Measurements from ENCODE around the gene ANTXR2.

Gene ANTXR2

DNA sequence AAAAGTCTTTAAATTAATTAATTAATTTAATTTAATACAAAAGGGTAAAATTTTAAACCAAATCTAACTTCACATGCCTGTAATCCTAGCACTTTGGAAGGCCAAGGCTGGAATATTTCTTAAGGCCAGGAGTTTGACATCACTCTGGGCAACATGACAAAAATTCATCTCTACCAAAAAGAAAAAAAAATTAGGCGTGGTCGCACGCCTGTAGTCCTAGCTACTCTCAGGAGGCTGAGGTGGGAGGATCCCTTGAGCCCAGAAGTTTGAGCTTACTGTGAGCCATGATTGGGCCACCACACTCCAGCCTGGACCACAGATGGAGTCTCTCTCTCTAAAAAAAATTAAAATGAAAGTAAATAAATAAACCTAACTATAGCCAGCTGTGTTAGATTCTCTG, 39.2 kb upstream of the ANTXR2 start:
- DNase-seq (ENCODE audit: low spot score), result no peak
- POLR2A ChIA-PET (ENCODE audit: low non-redundant PET), result no interaction called here
- CTCF ChIA-PET, result no interaction called here
- TF ChIP-seq, protein P1, sequence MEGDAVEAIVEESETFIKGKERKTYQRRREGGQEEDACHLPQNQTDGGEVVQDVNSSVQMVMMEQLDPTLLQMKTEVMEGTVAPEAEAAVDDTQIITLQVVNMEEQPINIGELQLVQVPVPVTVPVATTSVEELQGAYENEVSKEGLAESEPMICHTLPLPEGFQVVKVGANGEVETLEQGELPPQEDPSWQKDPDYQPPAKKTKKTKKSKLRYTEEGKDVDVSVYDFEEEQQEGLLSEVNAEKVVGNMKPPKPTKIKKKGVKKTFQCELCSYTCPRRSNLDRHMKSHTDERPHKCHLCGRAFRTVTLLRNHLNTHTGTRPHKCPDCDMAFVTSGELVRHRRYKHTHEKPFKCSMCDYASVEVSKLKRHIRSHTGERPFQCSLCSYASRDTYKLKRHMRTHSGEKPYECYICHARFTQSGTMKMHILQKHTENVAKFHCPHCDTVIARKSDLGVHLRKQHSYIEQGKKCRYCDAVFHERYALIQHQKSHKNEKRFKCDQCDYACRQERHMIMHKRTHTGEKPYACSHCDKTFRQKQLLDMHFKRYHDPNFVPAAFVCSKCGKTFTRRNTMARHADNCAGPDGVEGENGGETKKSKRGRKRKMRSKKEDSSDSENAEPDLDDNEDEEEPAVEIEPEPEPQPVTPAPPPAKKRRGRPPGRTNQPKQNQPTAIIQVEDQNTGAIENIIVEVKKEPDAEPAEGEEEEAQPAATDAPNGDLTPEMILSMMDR (conservative IDR thresholded peaks at IDR 0.05; ENCODE audit: low read depth), result no peak
- no peak overlapping the region for H3K27ac ChIP-seq

DNA sequence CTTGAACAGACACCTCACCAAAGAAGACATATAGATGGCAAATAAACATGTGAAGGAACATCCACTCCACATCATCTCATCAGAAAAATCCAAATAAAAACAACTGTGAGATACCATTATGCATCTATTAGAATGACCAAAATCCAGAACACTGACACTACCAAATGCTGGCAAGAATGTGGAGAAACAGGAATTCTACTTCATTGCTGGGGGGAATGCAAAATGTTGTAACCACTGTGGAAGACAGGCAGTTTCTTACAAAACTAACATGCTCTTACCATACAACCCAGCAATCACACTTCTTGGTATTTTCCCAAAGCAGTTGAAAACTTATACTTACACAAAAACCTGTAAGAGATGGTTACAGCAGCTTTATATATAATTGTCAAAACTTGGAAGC, 38.2 kb upstream of the ANTXR2 start:
- no peak overlapping the region for H3K27ac ChIP-seq
- ChIA-PET CTCF (no interaction called here), POLR2A (ENCODE audit: low non-redundant PET) (no interaction called here)
- DNase-seq (ENCODE audit: low spot score), result no peak
- TF ChIP-seq, protein P1 (conservative IDR thresholded peaks at IDR 0.05; ENCODE audit: low read depth), result no peak

DNA sequence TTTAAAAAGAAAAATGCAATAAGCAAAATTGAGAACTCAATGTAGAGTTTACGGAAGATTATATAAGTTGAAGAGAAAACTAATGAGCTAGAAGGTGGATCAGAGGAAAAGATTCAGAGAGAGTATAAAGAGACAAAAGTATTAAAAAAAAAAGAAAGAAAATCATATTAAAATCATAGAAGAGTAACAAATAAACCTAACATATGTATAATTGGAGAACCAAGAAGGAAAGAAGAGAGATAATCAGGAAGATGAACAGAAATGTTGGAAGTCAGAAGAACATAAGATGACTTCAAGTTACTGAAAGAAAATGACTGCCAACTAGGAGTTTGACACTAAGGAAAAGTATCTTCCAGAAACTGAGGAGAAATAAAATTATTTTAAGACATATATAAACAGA, 34.3 kb upstream of the ANTXR2 start:
- TF ChIP-seq, protein P1 (conservative IDR thresholded peaks at IDR 0.05; ENCODE audit: low read depth), result no peak
- no peak overlapping the region for H3K27ac ChIP-seq
- DNase-seq (ENCODE audit: low spot score), result no peak
- CTCF ChIA-PET, result no interaction called here
- POLR2A ChIA-PET (ENCODE audit: low non-redundant PET), result no interaction called here

DNA sequence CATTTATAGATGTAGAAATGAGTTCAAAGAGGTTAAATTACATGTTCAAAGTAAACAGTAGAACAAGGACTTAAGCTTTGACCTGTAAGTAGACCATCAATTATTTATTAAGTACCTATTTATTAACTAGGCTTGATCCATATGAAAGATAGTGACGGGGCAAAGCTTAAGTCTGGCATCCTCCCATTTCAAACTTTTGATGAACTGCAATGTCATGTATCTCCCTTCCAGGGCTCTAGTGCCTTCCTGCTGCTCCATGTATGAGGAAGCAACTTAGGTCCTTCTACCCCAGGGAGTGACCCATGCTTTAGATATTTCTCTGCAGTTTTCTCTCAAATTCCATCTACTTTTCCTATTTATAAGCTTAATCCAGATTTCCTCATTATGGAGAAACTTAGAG, 31.9 kb upstream of the ANTXR2 start:
- TF ChIP-seq, protein P1 (conservative IDR thresholded peaks at IDR 0.05; ENCODE audit: low read depth), result no peak
- CTCF ChIA-PET, result interaction anchor here (0.7 kb wide), 1 partner anchor 472 kb away, joined by 7 read pairs; no protein-coding TSS in a partner anchor
- POLR2A ChIA-PET (ENCODE audit: low non-redundant PET), result no interaction called here
- DNase-seq (ENCODE audit: low spot score), result no peak
- H3K27ac ChIP-seq, result no peak overlapping the region

DNA sequence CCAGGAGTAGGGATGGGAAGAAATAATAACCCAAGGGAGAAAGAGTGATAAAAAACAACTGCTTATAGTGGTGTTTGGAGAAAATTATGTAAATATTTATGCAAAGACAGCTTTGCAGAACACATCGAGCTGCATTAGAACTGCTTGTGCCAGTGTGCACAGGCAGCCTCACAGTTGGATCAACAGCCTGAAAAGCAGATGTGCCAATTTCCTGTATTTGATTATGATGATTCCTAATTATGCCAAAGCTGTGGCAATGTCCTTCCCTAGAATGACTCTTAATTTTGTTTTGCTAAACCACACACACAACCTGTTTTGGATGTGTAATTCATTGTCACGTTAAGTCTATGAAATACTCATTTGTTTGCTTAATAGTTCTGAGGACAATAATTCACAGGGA, 30.6 kb upstream of the ANTXR2 start:
- H3K27ac ChIP-seq, result no peak overlapping the region
- POLR2A ChIA-PET (ENCODE audit: low non-redundant PET), result no interaction called here
- TF ChIP-seq, protein P1 (conservative IDR thresholded peaks at IDR 0.05; ENCODE audit: low read depth), result no peak
- no peak for DNase-seq (ENCODE audit: low spot score)
- CTCF ChIA-PET, result no interaction called here

DNA sequence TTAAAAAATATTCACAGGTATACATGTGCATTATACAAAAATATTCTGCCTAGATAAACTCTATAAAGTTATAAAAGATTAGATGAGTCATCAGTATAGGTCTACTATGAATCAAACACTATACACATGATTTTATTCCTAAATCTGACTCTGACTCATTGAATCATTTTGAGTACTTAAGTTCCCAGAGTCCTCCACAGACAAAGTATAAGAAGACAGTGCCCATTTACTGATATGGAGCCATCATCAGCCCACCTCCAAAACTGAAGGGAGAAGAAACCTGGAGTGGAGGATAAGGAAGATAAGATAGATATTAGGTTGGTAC, 28.7 kb upstream of the ANTXR2 start:
- ChIA-PET CTCF (interaction anchor here (0.8 kb wide), 1 partner anchor 94 kb away, joined by 3 read pairs; no protein-coding TSS in a partner anchor), POLR2A (ENCODE audit: low non-redundant PET) (no interaction called here)
- TF ChIP-seq, protein P1 (conservative IDR thresholded peaks at IDR 0.05; ENCODE audit: low read depth), result no peak
- DNase-seq (ENCODE audit: low spot score), result peak; percentile 73
- no peak overlapping the region for H3K27ac ChIP-seq
